Activated CD4-positive, alpha-beta T cell treated with anti-CD3 and anti-CD28 coated beads, Interleukin-2, amount 50 U/mL, for 16 hours (primary cell): ENCODE data around the gene CASZ1.

Source experiments
- DNase-seq: peaks from one replicate; pipeline ENCODE4 v3.0.0-alpha.2; 2020

The CASZ1 gene

GRCh38 chr1:10774615-10775310 lies 21.7 kb downstream of the CASZ1 start:
- no peak for DNase-seq

DNA sequence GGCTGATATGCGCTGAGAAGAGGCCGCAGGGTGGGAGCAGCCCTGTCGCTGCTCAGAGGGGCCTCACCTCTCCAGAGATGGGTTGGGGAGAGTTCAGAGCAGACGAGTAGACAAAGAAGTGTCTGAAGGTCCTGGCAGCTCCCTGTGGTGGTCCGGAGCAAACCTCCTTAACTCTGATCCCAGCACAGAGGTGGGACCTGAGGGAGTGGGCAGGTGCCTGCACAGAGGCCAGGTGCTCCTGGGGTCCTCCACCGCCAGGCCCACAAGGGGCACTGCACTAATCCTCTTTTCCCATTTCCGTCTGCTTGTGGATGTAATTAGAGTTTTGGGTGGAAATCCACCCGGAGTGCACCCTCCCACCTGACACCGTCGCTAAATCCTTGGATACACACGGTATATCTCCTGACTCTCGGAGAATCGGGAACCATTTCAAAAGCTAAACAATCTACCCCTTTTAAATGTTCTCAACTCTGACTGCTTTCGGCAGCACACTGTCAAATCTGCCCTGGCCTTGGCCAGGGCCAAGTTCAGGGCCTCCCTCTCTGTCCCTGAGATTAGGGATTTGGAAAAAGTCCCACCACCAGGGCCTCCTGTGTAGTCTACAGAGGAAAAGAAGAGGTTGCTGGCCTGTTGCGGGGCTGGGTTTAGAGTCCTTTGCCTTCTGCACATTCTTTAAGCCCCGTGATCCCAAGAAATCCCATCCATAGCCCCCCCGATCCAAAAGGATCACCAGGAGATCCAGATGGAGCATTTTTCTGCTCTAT lies 22.4 kb downstream of the CASZ1 start:
- DNase-seq: no peak

DNA sequence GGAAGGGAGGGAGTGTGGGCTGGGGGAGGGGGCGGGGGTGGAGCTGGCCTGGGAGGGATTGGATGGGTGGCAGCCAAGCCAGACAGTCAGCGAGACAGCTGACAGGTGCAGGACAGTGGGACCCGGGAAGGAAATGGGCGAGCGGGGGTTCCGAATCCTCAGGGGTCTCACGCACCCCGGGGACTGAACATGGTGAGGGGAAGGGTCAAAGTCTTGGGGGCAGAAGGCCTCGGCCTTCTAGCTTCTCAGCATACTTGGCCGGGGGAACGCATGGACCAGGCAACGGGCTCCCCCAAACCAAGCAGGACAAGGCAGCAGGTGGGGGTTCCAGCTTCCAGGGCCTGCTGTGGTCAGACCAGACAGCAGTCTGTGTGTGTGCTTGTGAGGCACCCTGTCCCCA lies 23.1 kb downstream of the CASZ1 start:
- no peak for DNase-seq

DNA sequence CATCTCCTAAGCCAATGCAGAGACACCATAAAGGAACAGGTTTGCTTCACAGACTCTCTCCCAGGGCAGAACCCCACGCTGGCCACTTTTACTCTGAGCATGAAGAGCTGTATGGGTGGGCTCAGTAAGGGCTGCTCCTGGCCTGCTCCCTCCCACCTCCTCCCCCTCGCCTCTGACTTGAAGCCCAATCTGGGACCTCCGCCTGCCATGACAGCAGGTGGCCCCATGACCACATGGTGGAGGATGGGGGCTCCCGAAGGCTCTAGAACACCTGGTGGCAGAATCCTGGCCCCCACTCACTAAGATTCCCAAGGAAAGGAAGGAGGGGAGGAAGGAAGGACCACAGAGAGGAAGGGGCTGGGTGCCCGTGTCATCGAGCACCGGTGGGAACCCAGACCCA lies 23.7 kb downstream of the CASZ1 start:
- no peak for DNase-seq

DNA sequence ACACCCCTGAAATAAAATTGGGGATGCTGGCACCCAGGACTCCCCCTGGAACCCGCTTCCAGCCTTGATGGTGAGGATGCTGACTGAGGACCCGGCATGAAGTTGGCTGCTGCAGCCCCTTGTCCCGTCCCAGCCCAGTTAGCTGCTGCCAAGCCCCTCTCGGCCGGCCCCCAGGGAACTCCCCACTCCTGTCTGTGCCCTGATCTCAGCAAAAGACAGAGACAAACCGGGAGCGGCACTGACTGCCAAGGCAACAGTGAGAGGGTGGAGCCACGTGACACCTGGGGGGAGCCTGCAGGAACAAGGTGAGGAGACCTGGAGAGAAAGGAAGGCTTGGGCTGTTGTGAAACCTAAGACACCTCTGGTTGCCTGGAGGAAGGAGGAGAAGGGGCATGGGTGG lies 24.7 kb downstream of the CASZ1 start:
- DNase-seq: no peak

DNA sequence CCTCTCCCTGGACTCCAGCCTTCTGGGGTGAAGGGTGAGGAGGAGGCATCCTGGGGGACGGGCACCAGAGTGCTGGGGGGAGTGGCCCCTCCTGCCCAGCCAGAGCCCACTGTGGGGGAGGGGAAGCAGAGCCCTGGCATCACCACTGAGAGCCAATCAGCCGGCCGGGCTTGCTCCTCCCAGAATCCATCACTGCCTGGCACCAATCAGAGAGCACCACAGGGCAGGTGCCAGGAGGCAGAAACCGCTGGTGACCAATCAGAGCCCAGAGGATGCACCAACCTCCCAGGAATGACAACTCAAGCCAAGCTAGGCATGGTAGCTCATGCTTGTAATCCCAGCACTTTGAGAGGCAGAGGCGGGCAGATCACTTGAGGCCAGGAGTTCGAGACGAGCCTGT lies 27.9 kb downstream of the CASZ1 start:
- DNase-seq: no peak

- no peak for DNase-seq
Observed at GRCh38 chr1:10767282-10767681, 29.2 kb downstream of the CASZ1 start.

DNA sequence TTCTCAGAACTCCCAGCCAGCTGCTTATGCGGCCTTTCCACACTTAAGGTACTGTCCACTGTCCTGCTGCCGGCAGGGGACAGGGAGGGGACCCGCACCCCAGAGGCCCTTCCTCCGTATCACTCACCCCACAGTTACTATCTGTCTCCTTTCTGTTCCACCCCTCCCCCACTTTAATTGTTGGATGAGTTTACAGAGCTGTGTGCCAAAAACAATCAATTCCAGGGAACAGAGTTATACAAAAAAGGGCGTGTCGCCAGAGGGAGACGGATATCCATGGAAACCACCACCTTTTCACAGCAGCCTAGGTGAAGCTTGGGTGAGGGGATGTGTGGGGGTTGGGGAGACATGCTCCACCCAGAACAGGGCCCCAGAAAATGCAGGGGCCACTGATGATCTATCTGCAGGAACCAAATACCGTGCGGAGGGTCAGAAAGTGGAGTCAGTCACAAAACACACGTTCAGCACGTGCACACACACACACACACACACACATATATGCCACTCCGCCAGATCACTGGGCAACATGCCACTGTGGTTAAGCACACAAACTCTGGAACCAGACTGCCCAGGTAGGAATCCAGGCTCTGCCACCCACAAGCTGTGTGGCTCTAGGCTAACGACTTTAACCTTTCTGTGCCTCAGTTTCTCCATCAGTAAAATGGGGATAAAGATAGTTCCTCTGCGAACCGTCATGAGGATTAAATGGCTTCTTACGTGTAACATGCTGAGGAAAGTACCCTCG lies 30.5 kb downstream of the CASZ1 start:
- no peak for DNase-seq

GRCh38 chr1:10765304-10765703 lies 31.1 kb downstream of the CASZ1 start:
- no peak for DNase-seq

DNA sequence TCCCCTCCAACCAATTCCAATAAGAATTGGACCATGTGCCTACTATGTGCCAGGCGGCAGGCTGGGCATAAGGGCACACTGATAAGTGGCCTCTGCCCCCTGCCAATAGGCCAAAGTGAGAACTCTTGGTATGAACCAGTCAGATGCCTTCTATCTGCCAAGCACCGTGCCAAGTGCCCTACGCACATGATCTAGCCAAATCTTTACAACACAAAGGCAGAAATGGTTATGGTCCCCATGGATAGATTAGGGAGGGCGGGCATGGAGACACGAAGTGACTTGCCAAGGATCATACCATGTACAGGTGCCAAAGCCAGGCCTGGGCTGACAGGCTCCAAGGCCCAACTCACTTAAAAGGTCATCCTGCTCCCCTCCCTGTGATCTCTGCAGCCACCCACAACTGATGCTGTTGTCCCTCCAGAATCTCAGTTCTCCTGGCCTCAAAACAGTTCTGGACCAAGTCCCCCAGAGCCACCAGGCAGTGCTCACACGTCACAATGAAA lies 32.1 kb downstream of the CASZ1 start:
- no peak for DNase-seq

DNA sequence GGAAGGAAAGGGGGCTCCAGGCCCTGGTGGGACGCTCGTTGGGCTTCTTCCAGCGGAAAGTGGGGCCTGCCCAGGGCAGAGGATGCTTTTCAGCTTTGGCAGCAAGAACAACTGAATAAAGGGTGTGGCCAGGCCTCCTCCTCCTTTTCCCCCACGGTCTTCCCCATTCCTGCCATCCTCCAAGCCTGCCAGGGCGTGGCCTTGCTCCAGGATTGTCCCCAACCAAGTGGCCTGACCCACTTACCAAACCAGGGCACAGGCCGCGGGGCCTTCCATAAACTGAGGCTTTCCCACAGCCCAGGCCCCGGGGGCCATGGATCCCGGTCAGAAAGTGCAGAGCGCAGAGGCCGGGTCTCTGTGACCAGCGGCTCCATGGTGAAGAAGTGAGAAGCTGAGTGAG lies 33.6 kb downstream of the CASZ1 start:
- DNase-seq: no peak

DNA sequence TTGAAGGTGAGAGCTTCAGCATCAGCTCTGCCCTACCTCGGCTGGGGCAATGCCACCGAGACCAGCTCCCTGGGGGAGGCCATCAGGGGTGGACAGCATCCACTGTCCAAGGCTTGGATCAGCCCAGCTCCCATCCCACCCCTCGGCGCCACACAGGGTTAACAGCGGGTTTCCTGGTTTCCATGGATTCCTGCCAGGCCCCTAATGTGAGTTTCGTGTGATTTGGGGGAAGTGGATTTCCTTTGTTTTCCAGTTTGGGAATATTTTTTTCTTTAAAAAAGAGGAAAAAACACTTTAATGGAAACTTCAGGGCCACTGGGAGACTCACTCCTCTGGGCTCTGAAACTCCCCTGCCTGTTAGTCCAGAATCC lies 34.3 kb downstream of the CASZ1 start:
- DNase-seq: no peak

DNA sequence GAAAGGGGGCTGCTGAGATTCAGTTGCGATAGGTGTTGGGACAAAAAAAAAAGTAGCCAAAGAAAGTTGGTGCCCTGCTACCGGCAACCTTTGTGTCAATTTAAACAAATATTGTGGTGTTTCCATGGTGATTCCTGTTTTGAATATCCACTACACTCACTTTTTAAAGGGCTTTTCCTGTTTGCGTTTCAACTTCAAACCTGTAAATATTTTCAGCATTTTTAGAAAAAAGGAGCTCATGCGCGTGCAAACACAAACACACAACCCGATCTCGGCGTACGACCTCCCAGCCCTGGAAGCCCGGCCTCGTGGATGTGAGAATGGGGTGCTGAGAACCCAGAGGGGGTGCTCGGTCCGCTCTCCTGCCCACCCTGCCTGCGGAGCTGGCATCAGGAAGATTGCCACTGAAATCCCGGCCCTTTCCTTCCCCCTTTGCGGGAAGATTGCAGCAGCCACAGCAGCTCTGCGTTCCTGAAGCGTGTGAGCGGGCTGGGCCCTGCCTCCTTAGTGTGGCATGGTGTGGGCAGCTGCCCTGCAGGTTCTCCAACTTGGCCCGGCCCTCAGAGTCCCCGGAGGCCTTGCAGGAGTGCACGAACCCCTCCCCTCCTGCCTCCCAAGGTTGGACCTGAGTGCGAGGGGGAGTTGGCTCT lies 34.8 kb downstream of the CASZ1 start:
- no peak for DNase-seq

- no peak for DNase-seq
Observed at GRCh38 chr1:10760566-10761502, 35.6 kb downstream of the CASZ1 start.

DNA sequence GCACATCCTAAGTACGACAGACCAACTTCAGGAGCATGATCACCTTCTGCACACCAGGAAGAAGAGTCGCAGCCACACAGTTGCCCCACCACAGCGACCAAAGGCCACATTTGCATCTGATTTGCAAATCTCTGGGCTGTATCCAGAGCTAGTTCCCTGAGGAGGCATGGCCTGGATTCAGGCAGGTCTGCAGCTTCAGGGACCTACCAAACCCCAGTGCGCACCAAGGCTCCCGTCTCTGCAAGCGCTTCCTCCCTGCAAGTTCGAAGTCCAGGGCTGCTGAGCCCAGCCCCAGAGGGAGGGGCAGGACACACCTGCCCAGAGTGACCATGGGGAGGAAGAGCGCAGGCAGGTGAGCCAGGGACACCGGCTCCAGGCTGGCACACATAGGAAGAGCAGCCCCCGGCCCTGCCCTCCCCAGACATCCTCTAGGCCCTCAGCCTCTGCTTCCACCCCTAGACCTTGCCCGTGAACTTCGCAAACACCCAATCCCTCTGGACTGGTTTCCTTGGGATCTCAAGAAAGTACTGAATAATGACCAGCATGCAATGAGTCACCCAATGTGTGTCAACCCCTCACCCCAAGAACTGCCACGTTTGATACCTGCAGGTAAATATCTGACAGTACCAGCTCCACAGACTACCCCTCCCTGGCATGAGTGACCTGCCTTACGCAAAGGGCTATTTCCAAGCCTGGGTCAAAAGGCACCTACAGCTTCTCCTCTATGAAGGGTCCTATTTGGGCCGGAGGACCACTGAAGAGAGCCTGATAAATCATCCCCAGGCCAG lies 36.8 kb downstream of the CASZ1 start:
- no peak for DNase-seq

- DNase-seq: no peak
Observed at GRCh38 chr1:10756842-10757241, 39.6 kb downstream of the CASZ1 start.

GRCh38 chr1:10755970-10756521 lies 40.4 kb downstream of the CASZ1 start:
- peak; percentile 36 for DNase-seq

DNA sequence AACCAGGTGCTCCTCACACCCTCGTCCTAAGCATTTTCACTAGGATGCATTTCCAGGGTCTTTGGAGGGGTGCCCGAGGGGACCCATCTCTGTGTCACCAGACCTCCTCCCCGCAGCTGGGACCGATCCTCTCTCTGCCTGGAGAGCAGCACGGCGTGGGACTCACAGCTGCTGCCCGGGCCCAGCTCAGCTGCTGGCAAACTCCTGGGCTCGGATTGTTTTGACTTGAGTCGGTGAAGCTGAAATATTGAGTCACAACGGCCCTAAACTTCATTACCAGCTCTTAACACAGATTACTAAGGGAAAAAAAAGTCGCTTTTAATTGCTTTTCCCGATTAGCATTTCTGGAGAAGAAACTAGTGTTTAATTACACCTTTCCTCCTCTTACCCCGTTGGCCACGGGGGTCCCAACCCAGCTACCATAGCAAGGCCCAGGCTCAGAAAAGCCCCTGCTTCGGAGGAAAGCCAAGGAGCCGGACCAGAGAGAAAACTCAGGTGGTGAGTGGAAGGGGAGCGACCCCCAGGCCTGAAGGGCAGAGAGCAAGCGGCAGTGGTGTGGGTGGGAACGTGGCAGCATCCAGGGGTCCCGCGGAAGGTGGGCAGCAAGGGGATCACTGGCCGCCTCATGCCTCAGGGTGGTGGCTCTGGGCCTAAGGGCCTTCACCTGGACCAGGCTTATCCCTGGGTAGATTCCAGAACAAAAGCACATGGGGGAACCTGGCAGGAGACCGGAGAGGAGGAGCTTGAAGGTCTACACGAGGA lies 41.7 kb downstream of the CASZ1 start:
- DNase-seq: no peak

DNA sequence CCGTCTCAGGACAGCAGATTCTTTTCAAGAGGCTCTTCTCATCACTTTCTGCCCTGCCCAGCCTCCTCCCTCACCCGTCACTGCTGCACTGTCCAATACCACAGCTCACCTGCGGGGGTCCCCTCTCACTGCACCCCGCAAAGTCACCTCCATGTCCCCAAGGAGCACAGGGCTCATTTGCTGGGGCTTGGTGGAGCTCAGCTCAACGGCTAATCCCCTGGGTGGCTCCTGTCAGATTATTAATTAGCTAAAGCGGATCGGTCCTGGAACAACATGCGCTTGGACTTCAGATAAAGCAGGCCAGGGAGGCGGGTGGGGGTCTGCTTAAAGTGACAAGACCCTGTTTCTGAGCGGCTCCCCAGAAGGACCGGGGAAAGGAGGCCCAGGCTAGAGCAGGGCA lies 43.1 kb downstream of the CASZ1 start:
- no peak for DNase-seq

GRCh38 chr1:10751561-10752085 lies 44.8 kb downstream of the CASZ1 start:
- no peak for DNase-seq
